Peyer's patch (tissue), 4 donors: ENCODE results near the gene BCAN.

Experiments
- POLR2A ChIP-seq, 2 donors: fragments of 450-650 bp; IDR thresholded peaks; one replicate each; pipeline ENCODE4 v1.5.1; 2017; ENCODE audit warnings: antibody characterized with exemption in 2 of 2, mild to moderate bottlenecking in 2 of 2, moderate library complexity in 2 of 2
- TF ChIP-seq, protein P1 (sequence below), 6 experiments: fragments of 450-650 bp in 4 of 6; fragments of 200-600 bp in 2 of 6; sonication (generic) in 1 of 6; IDR thresholded peaks; one replicate each; pipeline ENCODE4 v1.5.1; 2017 to 2019; ENCODE audit warnings: antibody characterized with exemption in 6 of 6, mild to moderate bottlenecking in 3 of 6, moderate library complexity in 1 of 6

- TF ChIP-seq, protein P1, sequence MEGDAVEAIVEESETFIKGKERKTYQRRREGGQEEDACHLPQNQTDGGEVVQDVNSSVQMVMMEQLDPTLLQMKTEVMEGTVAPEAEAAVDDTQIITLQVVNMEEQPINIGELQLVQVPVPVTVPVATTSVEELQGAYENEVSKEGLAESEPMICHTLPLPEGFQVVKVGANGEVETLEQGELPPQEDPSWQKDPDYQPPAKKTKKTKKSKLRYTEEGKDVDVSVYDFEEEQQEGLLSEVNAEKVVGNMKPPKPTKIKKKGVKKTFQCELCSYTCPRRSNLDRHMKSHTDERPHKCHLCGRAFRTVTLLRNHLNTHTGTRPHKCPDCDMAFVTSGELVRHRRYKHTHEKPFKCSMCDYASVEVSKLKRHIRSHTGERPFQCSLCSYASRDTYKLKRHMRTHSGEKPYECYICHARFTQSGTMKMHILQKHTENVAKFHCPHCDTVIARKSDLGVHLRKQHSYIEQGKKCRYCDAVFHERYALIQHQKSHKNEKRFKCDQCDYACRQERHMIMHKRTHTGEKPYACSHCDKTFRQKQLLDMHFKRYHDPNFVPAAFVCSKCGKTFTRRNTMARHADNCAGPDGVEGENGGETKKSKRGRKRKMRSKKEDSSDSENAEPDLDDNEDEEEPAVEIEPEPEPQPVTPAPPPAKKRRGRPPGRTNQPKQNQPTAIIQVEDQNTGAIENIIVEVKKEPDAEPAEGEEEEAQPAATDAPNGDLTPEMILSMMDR (IDR thresholded peaks at IDR 0.05) = no peak
- TF ChIP-seq POLR2A (IDR thresholded peaks at IDR 0.05) = no peak
These were observed 52.7 kb downstream of the BCAN start for GRCh38 chr1:156694690-156694962.
